GM21737 (cell line): ENCODE results near the gene TIMM44.
"Not testable (repeated sequence)": the region's sequence is repeated elsewhere in the genome, so short reads cannot be mapped to it uniquely, and the experiment has no call there.

Experiments used
- ATAC-seq: cut with Tn5 transposase; IDR thresholded peaks from one replicate; pipeline ENCODE4 v1.9.1; 2021; ENCODE audit warnings: mild to moderate bottlenecking, moderate library complexity; ENCODE audit not compliant: unreplicated experiment

The TIMM44 gene

GRCh38 chr19:7926021-7926726 is 17.3 kb downstream of the TIMM44 start, which contains the start of gene CTXN1:
TSS of gene CTXN1 (minus strand) at chr19:7926135. CDS start at chr19:7925538, 597 bp downstream.
- no peak for ATAC-seq

- no peak for ATAC-seq
Measured at GRCh38 chr19:7925171-7925851, 18.2 kb downstream of the TIMM44 start.

GRCh38 chr19:7924651-7925170 is 18.8 kb downstream of the TIMM44 start:
- no peak for ATAC-seq

- no peak for ATAC-seq
Measured at GRCh38 chr19:7924241-7924640, 19.2 kb downstream of the TIMM44 start.

- no peak for ATAC-seq
Measured at GRCh38 chr19:7923295-7924191, 19.9 kb downstream of the TIMM44 start.

GRCh38 chr19:7922836-7923195 is 20.6 kb downstream of the TIMM44 start:
- ATAC-seq: no peak

GRCh38 chr19:7921967-7922835 is 21.3 kb downstream of the TIMM44 start:
- ATAC-seq: no peak

- ATAC-seq: no peak
Measured at GRCh38 chr19:7921302-7921966, 22.0 kb downstream of the TIMM44 start.

GRCh38 chr19:7920519-7921301 is 22.8 kb downstream of the TIMM44 start:
- ATAC-seq: peak; percentile 37

GRCh38 chr19:7919610-7920518 is 23.6 kb downstream of the TIMM44 start, which contains the start of gene SNAPC2:
TSS of gene SNAPC2 (plus strand) at chr19:7920338. CDS start at chr19:7920367, 29 bp downstream.
- peak; percentile 48 for ATAC-seq

- no peak for ATAC-seq
Measured at GRCh38 chr19:7918615-7919421, 24.6 kb downstream of the TIMM44 start.

- ATAC-seq: not testable (repeated sequence)
Measured at GRCh38 chr19:7918062-7918614, 25.3 kb downstream of the TIMM44 start.

- ATAC-seq: no peak
Measured at GRCh38 chr19:7917267-7918061, 26.0 kb downstream of the TIMM44 start.

GRCh38 chr19:7916955-7917266 is 26.6 kb downstream of the TIMM44 start:
- no peak for ATAC-seq

GRCh38 chr19:7916103-7916954 is 27.1 kb downstream of the TIMM44 start:
- ATAC-seq: no peak
